WTC11 (cell line): ENCODE measurements around the gene LRRC75B. TPM values are rescaled to one million over a fixed set of nuclear protein-coding genes. Genes with fewer than 3 reads are reported as not detected.

Source experiments
- ATAC-seq: fragments of 200-7000 bp; cut with Tn5 transposase; 2 replicates; pipeline ENCODE4 v1.10.0; 2021; ENCODE audit warnings: mild to moderate bottlenecking, moderate library complexity
- CTCF ChIA-PET: fragments of 300-600 bp; sonication (Branson Sonifier 250); formaldehyde crosslinking; loops from one replicate; lab custom pipeline; 2021; ENCODE audit warnings: antibody characterized with exemption; lab: Charles Lee
- POLR2A ChIA-PET: fragments of 350-600 bp; sonication (Branson Sonifier 250); formaldehyde crosslinking; loops from one replicate; lab custom pipeline; 2021; ENCODE audit warnings: antibody characterized with exemption; lab: Charles Lee
- DNase-seq: peaks from one replicate; pipeline ENCODE4 v3.0.0; 2021; ENCODE audit warnings: low spot score
- H3K27ac Mint-ChIP-seq: 2 replicates; pipeline ENCODE4 v1.8.0; 2021; ENCODE audit warnings: mixed read lengths
- H3K27me3 Mint-ChIP-seq: 2 replicates; pipeline ENCODE4 v1.8.0; 2021; ENCODE audit warnings: low read depth, mild to moderate bottlenecking, moderate library complexity, mixed read lengths
- H3K36me3 Mint-ChIP-seq: 2 replicates; pipeline ENCODE4 v1.8.0; 2021; ENCODE audit warnings: mixed read lengths
- H3K4me1 Mint-ChIP-seq: 2 replicates; pipeline ENCODE4 v1.8.0; 2022; ENCODE audit warnings: mixed read lengths
- H3K4me3 Mint-ChIP-seq: 2 replicates; pipeline ENCODE4 v1.8.0; 2021; ENCODE audit warnings: mild to moderate bottlenecking, moderate library complexity, mixed read lengths
- H3K9me3 Mint-ChIP-seq: 2 replicates; pipeline ENCODE4 v1.8.0; 2021; ENCODE audit warnings: mixed read lengths
- ESRRA ChIP-seq: sonication (generic); formaldehyde crosslinking; IDR thresholded peaks from 2 replicates; pipeline ENCODE4 v1.8.1; 2022; ENCODE audit warnings: mild to moderate bottlenecking, missing genetic modification reagents, borderline replicate concordance
- ETV6 ChIP-seq: sonication (generic); formaldehyde crosslinking; IDR thresholded peaks from 2 replicates; pipeline ENCODE4 v1.8.1; 2022; ENCODE audit warnings: mild to moderate bottlenecking, missing genetic modification reagents
- FOXP1 ChIP-seq: sonication (generic); formaldehyde crosslinking; IDR thresholded peaks from 2 replicates; pipeline ENCODE4 v1.8.0; 2022; ENCODE audit warnings: missing genetic modification reagents, mild to moderate bottlenecking, moderate library complexity, borderline replicate concordance
- GTF2I ChIP-seq: fragments of 250-450 bp; sonication (Bioruptor Pico); conservative IDR thresholded peaks from 2 replicates; pipeline ENCODE4 v1.4.0; 2021; ENCODE audit warnings: mild to moderate bottlenecking
- MXD4 ChIP-seq: fragments of 250-450 bp; sonication (Bioruptor Pico); IDR thresholded peaks from 2 replicates; pipeline ENCODE4 v1.8.0; 2021; ENCODE audit warnings: mild to moderate bottlenecking, moderate library complexity, borderline replicate concordance
- MYBL2 ChIP-seq: sonication (generic); formaldehyde crosslinking; IDR thresholded peaks from 2 replicates; pipeline ENCODE4 v1.8.1; 2023; ENCODE audit warnings: mild to moderate bottlenecking, moderate library complexity, missing genetic modification reagents
- NR2C2 ChIP-seq: sonication (generic); formaldehyde crosslinking; IDR thresholded peaks from 2 replicates; pipeline ENCODE4 v1.8.0; 2022; ENCODE audit warnings: mild to moderate bottlenecking, missing genetic modification reagents
- OVOL2 ChIP-seq: fragments of 250-450 bp; sonication (Bioruptor Pico); IDR thresholded peaks from 2 replicates; pipeline ENCODE4 v1.9.0; 2021; ENCODE audit warnings: mild to moderate bottlenecking, borderline replicate concordance
- TEAD1 ChIP-seq: sonication (generic); formaldehyde crosslinking; IDR thresholded peaks from 2 replicates; pipeline ENCODE4 v1.8.0; 2022; ENCODE audit warnings: mild to moderate bottlenecking, missing genetic modification reagents
- TP53 ChIP-seq: sonication (generic); formaldehyde crosslinking; IDR thresholded peaks from 2 replicates; pipeline ENCODE4 v1.8.1; 2023; ENCODE audit warnings: mild to moderate bottlenecking, missing genetic modification reagents
- ZNF396 ChIP-seq: fragments of 250-450 bp; sonication (Bioruptor Pico); IDR thresholded peaks from 2 replicates; pipeline ENCODE4 v1.8.0; 2021; ENCODE audit warnings: mild to moderate bottlenecking, moderate library complexity, borderline replicate concordance
- total RNA-seq: library from RNA; stranded (reverse); gene quantifications from 3 replicates; pipeline ENCODE4 v1.2.3, GENCODE V29; 2021
- TF ChIP-seq, protein P1 (sequence below): sonication (generic); formaldehyde crosslinking; IDR thresholded peaks from 2 replicates; pipeline ENCODE4 v1.8.1; 2022; ENCODE audit warnings: low read depth, missing genetic modification reagents, borderline replicate concordance
- TF ChIP-seq, protein P2 (sequence below): sonication (generic); formaldehyde crosslinking; IDR thresholded peaks from 2 replicates; pipeline ENCODE4 v1.8.0; 2022; ENCODE audit warnings: missing genetic modification reagents
- TF ChIP-seq, protein P3 (sequence below): sonication (generic); formaldehyde crosslinking; IDR thresholded peaks from 2 replicates; pipeline ENCODE4 v1.8.1; 2022; ENCODE audit warnings: low read depth, mild to moderate bottlenecking, moderate library complexity, missing genetic modification reagents, borderline replicate concordance
- TF ChIP-seq, protein P4 (sequence below): sonication (generic); formaldehyde crosslinking; IDR thresholded peaks from 2 replicates; pipeline ENCODE4 v1.8.1; 2022; ENCODE audit warnings: mild to moderate bottlenecking, moderate library complexity, missing genetic modification reagents
- TF ChIP-seq, protein P5 (sequence below): sonication (generic); formaldehyde crosslinking; IDR thresholded peaks from 2 replicates; pipeline ENCODE4 v1.8.1; 2023; ENCODE audit warnings: mild to moderate bottlenecking, missing genetic modification reagents
- TF ChIP-seq, protein P6 (sequence below): sonication (generic); formaldehyde crosslinking; IDR thresholded peaks from 2 replicates; pipeline ENCODE4 v1.8.1; 2022; ENCODE audit warnings: mild to moderate bottlenecking, missing genetic modification reagents, moderate library complexity, borderline replicate concordance

Gene LRRC75B
- total RNA-seq, 1 experiment from 2014 or later: 19.2 TPM

DNA sequence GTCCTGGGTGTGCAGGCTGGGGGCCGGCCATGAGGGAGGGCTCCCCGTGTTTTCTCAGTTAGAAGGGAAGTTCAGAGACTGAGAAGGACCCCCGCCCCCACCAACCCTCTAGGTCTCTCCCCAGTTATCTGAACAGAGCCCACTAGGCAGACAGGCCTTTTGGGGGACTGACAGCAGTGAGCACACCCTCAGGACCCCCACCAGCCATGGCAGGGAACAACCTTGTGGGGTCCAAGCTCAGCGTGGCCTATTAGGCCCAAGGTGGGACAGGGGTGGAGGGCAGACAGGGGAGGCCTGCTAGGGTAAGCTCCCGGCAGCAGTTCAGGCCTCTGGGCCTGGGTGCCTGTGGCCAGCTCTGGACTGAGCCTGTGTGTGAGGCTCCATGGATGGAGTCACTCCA is 5.6 kb downstream of the LRRC75B start:
- TF ChIP-seq TEAD1 (CRISPR knock-in tag) (no peak), ZNF396 (CRISPR knock-in tag) (no peak), TP53 (CRISPR knock-in tag) (no peak), OVOL2 (CRISPR knock-in tag) (no peak), ETV6 (CRISPR knock-in tag) (no peak), FOXP1 (CRISPR knock-in tag) (no peak)
- TF ChIP-seq, protein P1, sequence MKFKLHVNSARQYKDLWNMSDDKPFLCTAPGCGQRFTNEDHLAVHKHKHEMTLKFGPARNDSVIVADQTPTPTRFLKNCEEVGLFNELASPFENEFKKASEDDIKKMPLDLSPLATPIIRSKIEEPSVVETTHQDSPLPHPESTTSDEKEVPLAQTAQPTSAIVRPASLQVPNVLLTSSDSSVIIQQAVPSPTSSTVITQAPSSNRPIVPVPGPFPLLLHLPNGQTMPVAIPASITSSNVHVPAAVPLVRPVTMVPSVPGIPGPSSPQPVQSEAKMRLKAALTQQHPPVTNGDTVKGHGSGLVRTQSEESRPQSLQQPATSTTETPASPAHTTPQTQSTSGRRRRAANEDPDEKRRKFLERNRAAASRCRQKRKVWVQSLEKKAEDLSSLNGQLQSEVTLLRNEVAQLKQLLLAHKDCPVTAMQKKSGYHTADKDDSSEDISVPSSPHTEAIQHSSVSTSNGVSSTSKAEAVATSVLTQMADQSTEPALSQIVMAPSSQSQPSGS (CRISPR knock-in tag): no peak
- TF ChIP-seq, protein P2, sequence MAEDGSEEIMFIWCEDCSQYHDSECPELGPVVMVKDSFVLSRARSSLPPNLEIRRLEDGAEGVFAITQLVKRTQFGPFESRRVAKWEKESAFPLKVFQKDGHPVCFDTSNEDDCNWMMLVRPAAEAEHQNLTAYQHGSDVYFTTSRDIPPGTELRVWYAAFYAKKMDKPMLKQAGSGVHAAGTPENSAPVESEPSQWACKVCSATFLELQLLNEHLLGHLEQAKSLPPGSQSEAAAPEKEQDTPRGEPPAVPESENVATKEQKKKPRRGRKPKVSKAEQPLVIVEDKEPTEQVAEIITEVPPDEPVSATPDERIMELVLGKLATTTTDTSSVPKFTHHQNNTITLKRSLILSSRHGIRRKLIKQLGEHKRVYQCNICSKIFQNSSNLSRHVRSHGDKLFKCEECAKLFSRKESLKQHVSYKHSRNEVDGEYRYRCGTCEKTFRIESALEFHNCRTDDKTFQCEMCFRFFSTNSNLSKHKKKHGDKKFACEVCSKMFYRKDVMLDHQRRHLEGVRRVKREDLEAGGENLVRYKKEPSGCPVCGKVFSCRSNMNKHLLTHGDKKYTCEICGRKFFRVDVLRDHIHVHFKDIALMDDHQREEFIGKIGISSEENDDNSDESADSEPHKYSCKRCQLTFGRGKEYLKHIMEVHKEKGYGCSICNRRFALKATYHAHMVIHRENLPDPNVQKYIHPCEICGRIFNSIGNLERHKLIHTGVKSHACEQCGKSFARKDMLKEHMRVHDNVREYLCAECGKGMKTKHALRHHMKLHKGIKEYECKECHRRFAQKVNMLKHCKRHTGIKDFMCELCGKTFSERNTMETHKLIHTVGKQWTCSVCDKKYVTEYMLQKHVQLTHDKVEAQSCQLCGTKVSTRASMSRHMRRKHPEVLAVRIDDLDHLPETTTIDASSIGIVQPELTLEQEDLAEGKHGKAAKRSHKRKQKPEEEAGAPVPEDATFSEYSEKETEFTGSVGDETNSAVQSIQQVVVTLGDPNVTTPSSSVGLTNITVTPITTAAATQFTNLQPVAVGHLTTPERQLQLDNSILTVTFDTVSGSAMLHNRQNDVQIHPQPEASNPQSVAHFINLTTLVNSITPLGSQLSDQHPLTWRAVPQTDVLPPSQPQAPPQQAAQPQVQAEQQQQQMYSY: no peak
- TF ChIP-seq, protein P3, sequence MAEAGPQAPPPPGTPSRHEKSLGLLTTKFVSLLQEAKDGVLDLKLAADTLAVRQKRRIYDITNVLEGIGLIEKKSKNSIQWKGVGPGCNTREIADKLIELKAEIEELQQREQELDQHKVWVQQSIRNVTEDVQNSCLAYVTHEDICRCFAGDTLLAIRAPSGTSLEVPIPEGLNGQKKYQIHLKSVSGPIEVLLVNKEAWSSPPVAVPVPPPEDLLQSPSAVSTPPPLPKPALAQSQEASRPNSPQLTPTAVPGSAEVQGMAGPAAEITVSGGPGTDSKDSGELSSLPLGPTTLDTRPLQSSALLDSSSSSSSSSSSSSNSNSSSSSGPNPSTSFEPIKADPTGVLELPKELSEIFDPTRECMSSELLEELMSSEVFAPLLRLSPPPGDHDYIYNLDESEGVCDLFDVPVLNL (CRISPR knock-in tag): no peak
- TF ChIP-seq, protein P4, sequence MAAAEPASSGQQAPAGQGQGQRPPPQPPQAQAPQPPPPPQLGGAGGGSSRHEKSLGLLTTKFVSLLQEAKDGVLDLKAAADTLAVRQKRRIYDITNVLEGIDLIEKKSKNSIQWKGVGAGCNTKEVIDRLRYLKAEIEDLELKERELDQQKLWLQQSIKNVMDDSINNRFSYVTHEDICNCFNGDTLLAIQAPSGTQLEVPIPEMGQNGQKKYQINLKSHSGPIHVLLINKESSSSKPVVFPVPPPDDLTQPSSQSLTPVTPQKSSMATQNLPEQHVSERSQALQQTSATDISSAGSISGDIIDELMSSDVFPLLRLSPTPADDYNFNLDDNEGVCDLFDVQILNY: no peak
- H3K36me3 Mint-ChIP-seq: no peaks in the 10 kb centered on the region
- DNase-seq (no peak), ATAC-seq (no peak)
- H3K4me3 Mint-ChIP-seq: no peak overlapping the region
- no peaks in the 10 kb centered on the region for H3K27me3 Mint-ChIP-seq
- no peaks in the 10 kb centered on the region for H3K9me3 Mint-ChIP-seq
- ChIA-PET POLR2A (no interaction called here), CTCF (no interaction called here)
- no peak overlapping the region for H3K27ac Mint-ChIP-seq
- H3K4me1 Mint-ChIP-seq: peaks cover 3% of the 10 kb centered on the region; the same call in 1 of the 2 replicates

DNA sequence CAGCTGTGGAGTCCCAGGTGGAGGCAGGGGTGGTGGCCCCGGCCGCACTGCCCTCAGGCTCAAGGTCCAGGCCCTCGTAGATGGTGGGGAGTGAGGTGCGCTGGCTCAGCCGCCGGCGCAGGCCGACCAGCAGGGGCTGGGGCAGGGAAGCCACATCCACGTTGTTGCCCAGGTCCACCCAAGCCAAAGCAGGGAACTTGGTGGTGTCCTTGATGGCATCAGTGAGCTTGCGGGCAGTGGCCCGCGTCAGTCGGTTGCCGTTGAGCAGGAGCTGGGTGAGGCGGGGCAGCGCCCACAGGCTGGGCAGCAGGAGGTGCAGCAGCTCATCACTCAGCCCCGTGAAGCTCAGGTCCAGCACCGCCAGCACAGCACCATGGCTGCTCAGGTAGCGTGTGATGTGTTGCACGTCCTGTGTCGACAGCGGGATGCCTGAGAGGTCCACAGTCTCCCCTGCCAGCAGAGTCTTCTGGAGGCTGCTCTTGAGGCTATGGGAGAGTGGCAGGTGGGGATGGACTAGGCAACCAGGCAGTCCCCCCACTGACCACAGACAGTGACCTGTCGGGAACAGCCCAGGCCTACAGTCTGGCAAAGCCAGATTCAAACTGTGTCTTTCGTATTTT is 6.8 kb downstream of the LRRC75B start:
- Mint-ChIP-seq H3K27ac (no peak overlapping the region), H3K4me1 (no peaks in the 10 kb centered on the region), H3K27me3 (no peaks in the 10 kb centered on the region), H3K9me3 (no peaks in the 10 kb centered on the region), H3K36me3 (no peaks in the 10 kb centered on the region), H3K4me3 (no peak overlapping the region)
- ATAC-seq (no peak), DNase-seq (no peak)
- no peak for TF ChIP-seq NR2C2
- no peak for TF ChIP-seq MYBL2 (CRISPR knock-in tag)
- ChIA-PET POLR2A (no interaction called here), CTCF (no interaction called here)

DNA sequence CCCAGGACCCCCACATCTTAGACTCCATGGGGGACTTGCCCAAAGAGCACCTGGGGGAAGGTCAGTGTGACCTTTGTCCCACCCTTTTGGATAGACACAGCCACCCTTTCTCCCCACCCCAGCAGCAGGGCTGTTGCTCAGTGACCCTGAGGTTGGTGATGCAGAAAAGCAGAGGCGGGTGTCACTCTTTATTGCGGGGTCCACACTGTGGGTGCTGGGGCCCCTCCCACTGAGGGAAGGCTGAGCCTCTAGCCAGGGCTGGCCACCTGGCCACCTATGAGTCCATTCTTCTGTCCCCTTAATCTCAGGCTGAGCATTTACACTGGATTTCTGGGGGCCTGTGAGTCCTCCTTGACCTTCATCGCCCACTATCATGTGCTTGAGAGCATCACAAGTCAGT is 7.4 kb downstream of the LRRC75B start:
- ChIA-PET CTCF (no interaction called here), POLR2A (interaction anchor here (0.6 kb wide), 1 partner anchor 481 kb away, joined by 3 read pairs; no protein-coding TSS in a partner anchor)
- TF ChIP-seq MXD4 (no peak), GTF2I (CRISPR knock-in tag) (no peak), ESRRA (no peak)
- TF ChIP-seq, protein P5, sequence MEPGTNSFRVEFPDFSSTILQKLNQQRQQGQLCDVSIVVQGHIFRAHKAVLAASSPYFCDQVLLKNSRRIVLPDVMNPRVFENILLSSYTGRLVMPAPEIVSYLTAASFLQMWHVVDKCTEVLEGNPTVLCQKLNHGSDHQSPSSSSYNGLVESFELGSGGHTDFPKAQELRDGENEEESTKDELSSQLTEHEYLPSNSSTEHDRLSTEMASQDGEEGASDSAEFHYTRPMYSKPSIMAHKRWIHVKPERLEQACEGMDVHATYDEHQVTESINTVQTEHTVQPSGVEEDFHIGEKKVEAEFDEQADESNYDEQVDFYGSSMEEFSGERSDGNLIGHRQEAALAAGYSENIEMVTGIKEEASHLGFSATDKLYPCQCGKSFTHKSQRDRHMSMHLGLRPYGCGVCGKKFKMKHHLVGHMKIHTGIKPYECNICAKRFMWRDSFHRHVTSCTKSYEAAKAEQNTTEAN (CRISPR knock-in tag): no peak
- TF ChIP-seq, protein P6, sequence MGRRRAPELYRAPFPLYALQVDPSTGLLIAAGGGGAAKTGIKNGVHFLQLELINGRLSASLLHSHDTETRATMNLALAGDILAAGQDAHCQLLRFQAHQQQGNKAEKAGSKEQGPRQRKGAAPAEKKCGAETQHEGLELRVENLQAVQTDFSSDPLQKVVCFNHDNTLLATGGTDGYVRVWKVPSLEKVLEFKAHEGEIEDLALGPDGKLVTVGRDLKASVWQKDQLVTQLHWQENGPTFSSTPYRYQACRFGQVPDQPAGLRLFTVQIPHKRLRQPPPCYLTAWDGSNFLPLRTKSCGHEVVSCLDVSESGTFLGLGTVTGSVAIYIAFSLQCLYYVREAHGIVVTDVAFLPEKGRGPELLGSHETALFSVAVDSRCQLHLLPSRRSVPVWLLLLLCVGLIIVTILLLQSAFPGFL (CRISPR knock-in tag): no peak
- H3K4me1 Mint-ChIP-seq: no peaks in the 10 kb centered on the region
- ATAC-seq (no peak), DNase-seq (no peak)
- no peaks in the 10 kb centered on the region for H3K9me3 Mint-ChIP-seq
- no peak overlapping the region for H3K4me3 Mint-ChIP-seq
- H3K36me3 Mint-ChIP-seq: no peaks in the 10 kb centered on the region
- H3K27me3 Mint-ChIP-seq: no peaks in the 10 kb centered on the region
- H3K27ac Mint-ChIP-seq: no peak overlapping the region
